ENCODE data around the gene OGFR. TPM values are rescaled to one million over a fixed set of nuclear protein-coding genes. Genes with fewer than 3 reads are reported as not detected.

OGFR gene
- total and polyA plus RNA-seq, 2 experiments from 2014 or later, result 9.6 to 50.6 TPM

DNA sequence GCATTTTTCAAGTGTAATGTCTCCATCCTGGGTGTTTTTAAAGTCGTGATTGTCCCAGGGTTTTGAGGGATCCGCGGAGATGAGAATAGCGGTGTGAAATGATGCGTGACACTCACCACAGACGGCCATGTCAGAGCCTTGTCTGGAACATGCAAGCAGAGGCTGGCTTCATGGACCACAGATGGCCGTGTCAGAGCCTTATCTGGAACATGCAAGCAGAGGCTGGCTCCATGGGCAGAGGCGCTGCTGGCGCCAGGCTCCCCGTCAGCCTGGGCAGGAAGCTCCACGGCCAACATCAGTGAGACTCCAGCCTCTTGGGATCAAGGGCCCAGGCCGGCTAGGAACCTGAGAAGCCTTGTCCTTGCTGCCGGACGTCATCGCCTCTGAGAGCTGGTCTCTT lies 16.0 kb upstream of the OGFR start:
- Histone ChIP-seq H3K27me3 (ENCODE audit: insufficient read depth) (no peaks in the 10 kb centered on the region), H3K4me3 (no peak overlapping the region), H3K9me2 (ENCODE audit: insufficient read depth) (no peaks in the 10 kb centered on the region), H3F3A (replicated peaks; ENCODE audit: low read depth) (0 out of 2 replicates have a peak, but pooled peaks cover 3% of the 10 kb centered on the region), H3K79me2 (replicated peaks; ENCODE audit: insufficient read depth) (no peaks in the 10 kb centered on the region), H3K4me2 (no peak overlapping the region), H2AFZ (no peak overlapping the region), H3K36me3 (ENCODE audit: insufficient read depth) (no peaks in the 10 kb centered on the region), H4K20me1 (replicated peaks; ENCODE audit: insufficient read depth) (no peaks in the 10 kb centered on the region), H3K4me1 (ENCODE audit: insufficient read depth) (no peaks in the 10 kb centered on the region), H3K27ac (ENCODE audit: low read depth) (no peak overlapping the region)
- ATAC-seq, result no peak
- TF ChIP-seq, protein P1, sequence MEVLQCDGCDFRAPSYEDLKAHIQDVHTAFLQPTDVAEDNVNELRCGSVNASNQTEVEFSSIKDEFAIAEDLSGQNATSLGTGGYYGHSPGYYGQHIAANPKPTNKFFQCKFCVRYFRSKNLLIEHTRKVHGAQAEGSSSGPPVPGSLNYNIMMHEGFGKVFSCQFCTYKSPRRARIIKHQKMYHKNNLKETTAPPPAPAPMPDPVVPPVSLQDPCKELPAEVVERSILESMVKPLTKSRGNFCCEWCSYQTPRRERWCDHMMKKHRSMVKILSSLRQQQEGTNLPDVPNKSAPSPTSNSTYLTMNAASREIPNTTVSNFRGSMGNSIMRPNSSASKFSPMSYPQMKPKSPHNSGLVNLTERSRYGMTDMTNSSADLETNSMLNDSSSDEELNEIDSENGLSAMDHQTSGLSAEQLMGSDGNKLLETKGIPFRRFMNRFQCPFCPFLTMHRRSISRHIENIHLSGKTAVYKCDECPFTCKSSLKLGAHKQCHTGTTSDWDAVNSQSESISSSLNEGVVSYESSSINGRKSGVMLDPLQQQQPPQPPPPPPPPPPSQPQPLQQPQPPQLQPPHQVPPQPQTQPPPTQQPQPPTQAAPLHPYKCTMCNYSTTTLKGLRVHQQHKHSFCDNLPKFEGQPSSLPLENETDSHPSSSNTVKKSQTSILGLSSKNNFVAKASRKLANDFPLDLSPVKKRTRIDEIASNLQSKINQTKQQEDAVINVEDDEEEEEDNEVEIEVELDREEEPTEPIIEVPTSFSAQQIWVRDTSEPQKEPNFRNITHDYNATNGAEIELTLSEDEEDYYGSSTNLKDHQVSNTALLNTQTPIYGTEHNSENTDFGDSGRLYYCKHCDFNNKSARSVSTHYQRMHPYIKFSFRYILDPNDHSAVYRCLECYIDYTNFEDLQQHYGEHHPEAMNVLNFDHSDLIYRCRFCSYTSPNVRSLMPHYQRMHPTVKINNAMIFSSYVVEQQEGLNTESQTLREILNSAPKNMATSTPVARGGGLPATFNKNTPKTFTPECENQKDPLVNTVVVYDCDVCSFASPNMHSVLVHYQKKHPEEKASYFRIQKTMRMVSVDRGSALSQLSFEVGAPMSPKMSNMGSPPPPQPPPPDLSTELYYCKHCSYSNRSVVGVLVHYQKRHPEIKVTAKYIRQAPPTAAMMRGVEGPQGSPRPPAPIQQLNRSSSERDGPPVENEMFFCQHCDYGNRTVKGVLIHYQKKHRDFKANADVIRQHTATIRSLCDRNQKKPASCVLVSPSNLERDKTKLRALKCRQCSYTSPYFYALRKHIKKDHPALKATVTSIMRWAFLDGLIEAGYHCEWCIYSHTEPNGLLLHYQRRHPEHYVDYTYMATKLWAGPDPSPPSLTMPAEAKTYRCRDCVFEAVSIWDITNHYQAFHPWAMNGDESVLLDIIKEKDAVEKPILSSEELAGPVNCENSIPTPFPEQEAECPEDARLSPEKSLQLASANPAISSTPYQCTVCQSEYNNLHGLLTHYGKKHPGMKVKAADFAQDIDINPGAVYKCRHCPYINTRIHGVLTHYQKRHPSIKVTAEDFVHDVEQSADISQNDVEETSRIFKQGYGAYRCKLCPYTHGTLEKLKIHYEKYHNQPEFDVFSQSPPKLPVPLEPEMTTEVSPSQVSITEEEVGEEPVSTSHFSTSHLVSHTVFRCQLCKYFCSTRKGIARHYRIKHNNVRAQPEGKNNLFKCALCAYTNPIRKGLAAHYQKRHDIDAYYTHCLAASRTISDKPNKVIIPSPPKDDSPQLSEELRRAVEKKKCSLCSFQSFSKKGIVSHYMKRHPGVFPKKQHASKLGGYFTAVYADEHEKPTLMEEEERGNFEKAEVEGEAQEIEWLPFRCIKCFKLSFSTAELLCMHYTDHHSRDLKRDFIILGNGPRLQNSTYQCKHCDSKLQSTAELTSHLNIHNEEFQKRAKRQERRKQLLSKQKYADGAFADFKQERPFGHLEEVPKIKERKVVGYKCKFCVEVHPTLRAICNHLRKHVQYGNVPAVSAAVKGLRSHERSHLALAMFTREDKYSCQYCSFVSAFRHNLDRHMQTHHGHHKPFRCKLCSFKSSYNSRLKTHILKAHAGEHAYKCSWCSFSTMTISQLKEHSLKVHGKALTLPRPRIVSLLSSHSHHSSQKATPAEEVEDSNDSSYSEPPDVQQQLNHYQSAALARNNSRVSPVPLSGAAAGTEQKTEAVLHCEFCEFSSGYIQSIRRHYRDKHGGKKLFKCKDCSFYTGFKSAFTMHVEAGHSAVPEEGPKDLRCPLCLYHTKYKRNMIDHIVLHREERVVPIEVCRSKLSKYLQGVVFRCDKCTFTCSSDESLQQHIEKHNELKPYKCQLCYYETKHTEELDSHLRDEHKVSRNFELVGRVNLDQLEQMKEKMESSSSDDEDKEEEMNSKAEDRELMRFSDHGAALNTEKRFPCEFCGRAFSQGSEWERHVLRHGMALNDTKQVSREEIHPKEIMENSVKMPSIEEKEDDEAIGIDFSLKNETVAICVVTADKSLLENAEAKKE (CRISPR knock-in tag; IDR thresholded peaks at IDR 0.05), result no peak
- TF ChIP-seq ZNF331 (CRISPR knock-in tag; IDR thresholded peaks at IDR 0.05; ENCODE audit: low read depth), result no peak
- TF ChIP-seq, protein P2, sequence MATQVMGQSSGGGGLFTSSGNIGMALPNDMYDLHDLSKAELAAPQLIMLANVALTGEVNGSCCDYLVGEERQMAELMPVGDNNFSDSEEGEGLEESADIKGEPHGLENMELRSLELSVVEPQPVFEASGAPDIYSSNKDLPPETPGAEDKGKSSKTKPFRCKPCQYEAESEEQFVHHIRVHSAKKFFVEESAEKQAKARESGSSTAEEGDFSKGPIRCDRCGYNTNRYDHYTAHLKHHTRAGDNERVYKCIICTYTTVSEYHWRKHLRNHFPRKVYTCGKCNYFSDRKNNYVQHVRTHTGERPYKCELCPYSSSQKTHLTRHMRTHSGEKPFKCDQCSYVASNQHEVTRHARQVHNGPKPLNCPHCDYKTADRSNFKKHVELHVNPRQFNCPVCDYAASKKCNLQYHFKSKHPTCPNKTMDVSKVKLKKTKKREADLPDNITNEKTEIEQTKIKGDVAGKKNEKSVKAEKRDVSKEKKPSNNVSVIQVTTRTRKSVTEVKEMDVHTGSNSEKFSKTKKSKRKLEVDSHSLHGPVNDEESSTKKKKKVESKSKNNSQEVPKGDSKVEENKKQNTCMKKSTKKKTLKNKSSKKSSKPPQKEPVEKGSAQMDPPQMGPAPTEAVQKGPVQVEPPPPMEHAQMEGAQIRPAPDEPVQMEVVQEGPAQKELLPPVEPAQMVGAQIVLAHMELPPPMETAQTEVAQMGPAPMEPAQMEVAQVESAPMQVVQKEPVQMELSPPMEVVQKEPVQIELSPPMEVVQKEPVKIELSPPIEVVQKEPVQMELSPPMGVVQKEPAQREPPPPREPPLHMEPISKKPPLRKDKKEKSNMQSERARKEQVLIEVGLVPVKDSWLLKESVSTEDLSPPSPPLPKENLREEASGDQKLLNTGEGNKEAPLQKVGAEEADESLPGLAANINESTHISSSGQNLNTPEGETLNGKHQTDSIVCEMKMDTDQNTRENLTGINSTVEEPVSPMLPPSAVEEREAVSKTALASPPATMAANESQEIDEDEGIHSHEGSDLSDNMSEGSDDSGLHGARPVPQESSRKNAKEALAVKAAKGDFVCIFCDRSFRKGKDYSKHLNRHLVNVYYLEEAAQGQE (IDR thresholded peaks at IDR 0.05; ENCODE audit: unreplicated experiment), result no peak
- no peak for TF ChIP-seq EZH2phosphoT487 (IDR thresholded peaks at IDR 0.05; ENCODE audit: unreplicated experiment)
- TF ChIP-seq POLR2AphosphoS5 (IDR thresholded peaks at IDR 0.05; ENCODE audit: low read depth), result no peak
- TF ChIP-seq, protein P3, sequence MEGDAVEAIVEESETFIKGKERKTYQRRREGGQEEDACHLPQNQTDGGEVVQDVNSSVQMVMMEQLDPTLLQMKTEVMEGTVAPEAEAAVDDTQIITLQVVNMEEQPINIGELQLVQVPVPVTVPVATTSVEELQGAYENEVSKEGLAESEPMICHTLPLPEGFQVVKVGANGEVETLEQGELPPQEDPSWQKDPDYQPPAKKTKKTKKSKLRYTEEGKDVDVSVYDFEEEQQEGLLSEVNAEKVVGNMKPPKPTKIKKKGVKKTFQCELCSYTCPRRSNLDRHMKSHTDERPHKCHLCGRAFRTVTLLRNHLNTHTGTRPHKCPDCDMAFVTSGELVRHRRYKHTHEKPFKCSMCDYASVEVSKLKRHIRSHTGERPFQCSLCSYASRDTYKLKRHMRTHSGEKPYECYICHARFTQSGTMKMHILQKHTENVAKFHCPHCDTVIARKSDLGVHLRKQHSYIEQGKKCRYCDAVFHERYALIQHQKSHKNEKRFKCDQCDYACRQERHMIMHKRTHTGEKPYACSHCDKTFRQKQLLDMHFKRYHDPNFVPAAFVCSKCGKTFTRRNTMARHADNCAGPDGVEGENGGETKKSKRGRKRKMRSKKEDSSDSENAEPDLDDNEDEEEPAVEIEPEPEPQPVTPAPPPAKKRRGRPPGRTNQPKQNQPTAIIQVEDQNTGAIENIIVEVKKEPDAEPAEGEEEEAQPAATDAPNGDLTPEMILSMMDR (conservative IDR thresholded peaks at IDR 0.05; ENCODE audit: low read depth in 2 of 2), result no peak
- TF ChIP-seq EZH2 (IDR thresholded peaks at IDR 0.05; ENCODE audit: low read depth, unreplicated experiment), result no peak
- no peak for TF ChIP-seq NANOG (IDR thresholded peaks at IDR 0.05; ENCODE audit: borderline replicate concordance)
- TF ChIP-seq STAT1 (IDR thresholded peaks at IDR 0.05; ENCODE audit: unreplicated experiment), result no peak
- no peak for TF ChIP-seq JUNB (IDR thresholded peaks at IDR 0.05; ENCODE audit: unreplicated experiment)
- no peak for TF ChIP-seq CREB1 (CRISPR knock-in tag; IDR thresholded peaks at IDR 0.05; ENCODE audit: low read depth)
- TF ChIP-seq, protein P4, sequence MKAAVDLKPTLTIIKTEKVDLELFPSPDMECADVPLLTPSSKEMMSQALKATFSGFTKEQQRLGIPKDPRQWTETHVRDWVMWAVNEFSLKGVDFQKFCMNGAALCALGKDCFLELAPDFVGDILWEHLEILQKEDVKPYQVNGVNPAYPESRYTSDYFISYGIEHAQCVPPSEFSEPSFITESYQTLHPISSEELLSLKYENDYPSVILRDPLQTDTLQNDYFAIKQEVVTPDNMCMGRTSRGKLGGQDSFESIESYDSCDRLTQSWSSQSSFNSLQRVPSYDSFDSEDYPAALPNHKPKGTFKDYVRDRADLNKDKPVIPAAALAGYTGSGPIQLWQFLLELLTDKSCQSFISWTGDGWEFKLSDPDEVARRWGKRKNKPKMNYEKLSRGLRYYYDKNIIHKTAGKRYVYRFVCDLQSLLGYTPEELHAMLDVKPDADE (IDR thresholded peaks at IDR 0.05), result no peak
- TF ChIP-seq ZNF114 (CRISPR knock-in tag; IDR thresholded peaks at IDR 0.05), result no peak
- Mint-ChIP-seq H3K4me1 (peaks cover 10% of the 10 kb centered on the region), H3K4me3 (no peak overlapping the region), H3K36me3 (ENCODE audit: low read depth) (no peaks in the 10 kb centered on the region), H3K27me3 (ENCODE audit: insufficient read depth, low read depth, poor library complexity) (peaks cover 14% of the 10 kb centered on the region), H3K9me3 (no peaks in the 10 kb centered on the region), H3K27ac (no peak overlapping the region)
- DNase-seq (ENCODE audit: low spot score), result no peak

Measured in GM23338 (cell line).